RWPE2 (cell line): ENCODE measurements around the gene OPA3.

Source experiments
- ATAC-seq: fragments of 200-7000 bp; cut with Tn5 transposase; 3 replicates; pipeline ENCODE4 v1.9.1; 2021; ENCODE audit warnings: low read depth
- DNase-seq: peaks from one replicate; pipeline ENCODE4 v3.0.0-alpha.2; 2020; ENCODE audit warnings: low spot score
- H3K27ac ChIP-seq: fragments of 450-650 bp; 2 replicates; pipeline ENCODE4 v1.5.1; 2017; ENCODE audit warnings: mild to moderate bottlenecking; ENCODE audit not compliant: poor library complexity, severe bottlenecking
- H3K27me3 ChIP-seq: fragments of 250-450 bp; sonication (Bioruptor Pico); 2 replicates; pipeline ENCODE4 v1.5.1; 2021; ENCODE audit warnings: mild to moderate bottlenecking, moderate library complexity; ENCODE audit not compliant: insufficient read depth, poor library complexity, severe bottlenecking
- H3K36me3 ChIP-seq: fragments of 250-450 bp; sonication (Bioruptor Pico); 2 replicates; pipeline ENCODE4 v1.5.1; 2020; ENCODE audit warnings: low read depth, mild to moderate bottlenecking, moderate library complexity
- H3K4me1 ChIP-seq: fragments of 250-450 bp; sonication (Bioruptor Pico); 2 replicates; pipeline ENCODE4 v1.5.1; 2021; ENCODE audit warnings: mild to moderate bottlenecking, moderate library complexity; ENCODE audit not compliant: insufficient read depth, poor library complexity, severe bottlenecking
- H3K4me3 ChIP-seq: fragments of 250-450 bp; sonication (Bioruptor Pico); 2 replicates; pipeline ENCODE4 v1.5.1; 2021; ENCODE audit warnings: mild to moderate bottlenecking, moderate library complexity; ENCODE audit not compliant: severe bottlenecking
- H3K9me3 ChIP-seq: fragments of 250-450 bp; sonication (Bioruptor Pico); 2 replicates; pipeline ENCODE4 v1.5.1; 2021; ENCODE audit warnings: mild to moderate bottlenecking, moderate library complexity; ENCODE audit not compliant: severe bottlenecking
- TF ChIP-seq, protein P1 (sequence below): fragments of 450-650 bp; IDR thresholded peaks from one replicate; pipeline ENCODE4 v1.5.1; 2017; ENCODE audit warnings: mild to moderate bottlenecking, moderate library complexity; ENCODE audit not compliant: poor library complexity, severe bottlenecking

Gene OPA3

DNA sequence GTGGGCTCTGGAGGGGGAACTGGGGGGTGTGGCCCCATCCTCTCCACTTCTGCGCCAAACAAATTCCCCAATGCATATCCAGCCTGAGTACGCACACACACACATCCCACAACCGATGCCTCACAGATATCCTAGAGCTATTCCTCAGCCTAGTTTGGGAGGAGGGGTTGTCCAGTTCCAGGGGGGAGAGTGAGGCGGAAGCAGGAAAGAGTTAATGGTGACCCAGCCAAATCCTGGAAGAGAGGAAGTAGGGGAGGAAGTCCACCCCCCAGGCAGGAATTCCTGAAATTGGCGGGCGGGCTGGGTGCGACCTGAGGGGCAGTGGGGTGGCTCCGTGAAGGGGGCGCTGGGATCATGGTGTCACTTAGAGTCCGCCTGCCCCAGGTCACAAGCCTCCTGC lies 16.5 kb upstream of the OPA3 start:
- DNase-seq (no peak), ATAC-seq (no peak)
- Histone ChIP-seq H3K9me3 (no peaks in the 10 kb centered on the region), H3K27ac (no peak overlapping the region), H3K4me3 (peak overlapping the region; percentile 27), H3K36me3 (no peaks in the 10 kb centered on the region), H3K27me3 (no peaks in the 10 kb centered on the region), H3K4me1 (peaks cover 18% of the 10 kb centered on the region)
- TF ChIP-seq, protein P1, sequence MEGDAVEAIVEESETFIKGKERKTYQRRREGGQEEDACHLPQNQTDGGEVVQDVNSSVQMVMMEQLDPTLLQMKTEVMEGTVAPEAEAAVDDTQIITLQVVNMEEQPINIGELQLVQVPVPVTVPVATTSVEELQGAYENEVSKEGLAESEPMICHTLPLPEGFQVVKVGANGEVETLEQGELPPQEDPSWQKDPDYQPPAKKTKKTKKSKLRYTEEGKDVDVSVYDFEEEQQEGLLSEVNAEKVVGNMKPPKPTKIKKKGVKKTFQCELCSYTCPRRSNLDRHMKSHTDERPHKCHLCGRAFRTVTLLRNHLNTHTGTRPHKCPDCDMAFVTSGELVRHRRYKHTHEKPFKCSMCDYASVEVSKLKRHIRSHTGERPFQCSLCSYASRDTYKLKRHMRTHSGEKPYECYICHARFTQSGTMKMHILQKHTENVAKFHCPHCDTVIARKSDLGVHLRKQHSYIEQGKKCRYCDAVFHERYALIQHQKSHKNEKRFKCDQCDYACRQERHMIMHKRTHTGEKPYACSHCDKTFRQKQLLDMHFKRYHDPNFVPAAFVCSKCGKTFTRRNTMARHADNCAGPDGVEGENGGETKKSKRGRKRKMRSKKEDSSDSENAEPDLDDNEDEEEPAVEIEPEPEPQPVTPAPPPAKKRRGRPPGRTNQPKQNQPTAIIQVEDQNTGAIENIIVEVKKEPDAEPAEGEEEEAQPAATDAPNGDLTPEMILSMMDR: no peak

GRCh38 chr19:45600340-45600885 lies 15.8 kb upstream of the OPA3 start:
- H3K4me1 ChIP-seq: peaks cover 18% of the 10 kb centered on the region
- no peak for DNase-seq
- TF ChIP-seq, protein P1: no peak
- no peak for ATAC-seq
- H3K27me3 ChIP-seq: no peaks in the 10 kb centered on the region
- H3K27ac ChIP-seq: no peak overlapping the region
- no peaks in the 10 kb centered on the region for H3K36me3 ChIP-seq
- no peaks in the 10 kb centered on the region for H3K9me3 ChIP-seq
- H3K4me3 ChIP-seq: no peak overlapping the region

- TF ChIP-seq, protein P1: no peak
- Histone ChIP-seq H3K27ac (no peak overlapping the region), H3K36me3 (no peaks in the 10 kb centered on the region), H3K4me3 (no peak overlapping the region), H3K27me3 (no peaks in the 10 kb centered on the region), H3K9me3 (no peaks in the 10 kb centered on the region), H3K4me1 (peaks cover 18% of the 10 kb centered on the region)
- DNase-seq (no peak), ATAC-seq (no peak)
Observed at GRCh38 chr19:45599286-45599685, 14.7 kb upstream of the OPA3 start.

DNA sequence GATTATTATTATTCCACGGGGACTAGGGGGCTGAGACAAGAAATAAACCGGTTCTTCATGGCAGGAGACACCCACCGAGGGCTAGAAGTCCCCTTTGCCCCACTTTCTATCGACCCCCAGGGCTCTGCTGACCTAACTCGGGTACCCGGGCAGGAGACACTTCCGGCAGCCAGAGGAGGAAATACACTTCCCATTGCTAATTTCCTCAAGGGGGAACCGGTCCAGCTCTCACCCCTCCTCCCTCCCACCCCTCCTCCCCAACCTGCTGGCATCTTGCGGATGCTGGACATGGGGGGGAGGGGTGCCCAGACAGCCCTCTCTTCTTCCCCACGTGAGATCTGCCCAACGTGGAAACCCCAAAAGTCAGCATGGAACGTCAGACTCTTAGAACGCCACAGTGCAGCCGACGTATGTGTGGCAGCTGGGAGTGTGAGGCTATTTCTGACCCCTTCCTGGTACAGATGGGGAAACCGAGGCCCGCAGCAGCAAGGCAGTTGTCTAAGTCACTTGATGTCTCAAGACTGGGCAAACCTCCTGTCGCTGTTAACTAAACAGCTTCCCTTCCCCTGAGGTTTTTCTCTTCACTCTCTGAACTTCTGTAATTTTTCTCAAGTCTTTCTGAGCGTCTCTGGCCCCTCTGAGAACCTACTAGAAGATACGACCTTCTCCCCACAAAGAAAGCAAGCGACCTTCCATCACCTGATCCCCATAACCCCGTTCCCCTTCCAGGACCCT lies 13.8 kb upstream of the OPA3 start:
- no peak for ATAC-seq
- H3K9me3 ChIP-seq: no peaks in the 10 kb centered on the region
- H3K27ac ChIP-seq: no peak overlapping the region
- H3K27me3 ChIP-seq: no peaks in the 10 kb centered on the region
- peaks cover 18% of the 10 kb centered on the region for H3K4me1 ChIP-seq
- TF ChIP-seq, protein P1: no peak
- H3K4me3 ChIP-seq: no peak overlapping the region
- no peak for DNase-seq
- no peaks in the 10 kb centered on the region for H3K36me3 ChIP-seq

DNA sequence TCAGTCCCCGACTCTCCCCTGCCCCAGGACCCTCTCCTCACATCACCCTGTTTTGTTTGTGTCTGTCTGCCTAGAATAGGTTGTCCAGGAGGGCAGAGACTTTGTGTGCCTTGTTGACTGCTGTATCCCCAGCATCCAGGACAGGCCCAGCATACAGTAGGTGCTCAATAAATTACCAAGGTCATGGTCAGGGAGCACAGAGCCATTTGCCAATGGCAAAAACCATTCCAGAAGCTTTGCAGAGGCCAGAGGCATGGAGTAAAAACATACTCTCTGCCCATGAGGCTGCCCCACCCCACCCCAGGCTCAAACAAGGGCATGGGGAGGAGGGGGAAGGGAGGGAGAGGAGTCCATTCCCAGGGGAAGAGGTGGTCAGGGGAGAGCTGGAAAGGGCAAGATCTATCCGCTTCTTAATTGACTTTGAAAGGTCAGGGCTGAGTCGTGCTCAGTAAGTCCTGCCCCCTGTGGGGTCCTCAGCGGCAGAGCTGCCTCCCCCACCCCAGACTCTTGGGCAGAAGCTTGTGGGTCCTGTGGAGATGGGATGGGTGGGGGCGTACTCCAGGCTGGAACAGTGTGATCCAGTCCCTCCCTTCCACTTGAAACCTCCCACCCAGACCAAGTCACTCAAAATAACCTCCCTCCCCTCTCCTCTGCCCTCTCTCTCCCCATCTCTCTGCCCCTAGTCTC lies 13.0 kb upstream of the OPA3 start:
- no peaks in the 10 kb centered on the region for H3K36me3 ChIP-seq
- no peak for DNase-seq
- no peak overlapping the region for H3K27ac ChIP-seq
- no peak for ATAC-seq
- H3K4me3 ChIP-seq: no peak overlapping the region
- H3K4me1 ChIP-seq: peaks cover 21% of the 10 kb centered on the region
- no peaks in the 10 kb centered on the region for H3K27me3 ChIP-seq
- TF ChIP-seq, protein P1: no peak
- no peaks in the 10 kb centered on the region for H3K9me3 ChIP-seq
